Upper lobe of right lung (tissue), 1 donor: ENCODE measurements around the gene FBXW4. TPM values are rescaled to one million over a fixed set of nuclear protein-coding genes. Genes with fewer than 3 reads are reported as not detected.
A peak's percentile ranks its signal among the peaks of the same experiment; 100 is the strongest.

Experiments
- ATAC-seq: fragments of 200-7000 bp; cut with Tn5 transposase; one replicate; pipeline ENCODE4 v1.9.1; 2020; ENCODE audit warnings: mild to moderate bottlenecking, moderate library complexity
- DNase-seq: peaks from one replicate; pipeline ENCODE4 v3.0.0-alpha.2; 2020
- H3K27ac ChIP-seq: fragments of 200-600 bp; one replicate; pipeline ENCODE4 v1.8.0; 2022
- H3K27me3 ChIP-seq: fragments of 200-600 bp; one replicate; pipeline ENCODE4 v1.8.0; 2022; ENCODE audit warnings: mild to moderate bottlenecking
- H3K36me3 ChIP-seq: fragments of 200-600 bp; one replicate; pipeline ENCODE4 v1.8.0; 2022
- H3K4me1 ChIP-seq: fragments of 200-600 bp; one replicate; pipeline ENCODE4 v1.8.0; 2022
- H3K4me3 ChIP-seq: fragments of 200-600 bp; one replicate; pipeline ENCODE4 v1.8.0; 2022; ENCODE audit warnings: mild to moderate bottlenecking
- H3K9me3 ChIP-seq: fragments of 200-600 bp; one replicate; pipeline ENCODE4 v1.8.0; 2022
- CTCF ChIP-seq: fragments of 200-600 bp; IDR thresholded peaks from one replicate; pipeline ENCODE4 v1.8.0; 2022; ENCODE audit warnings: antibody characterized with exemption
- intact Hi-C: fragments of 100-400 bp; cut with DNase I; formaldehyde crosslinking; loops from one replicate; pipeline ENCODE4 v1.11.0; 2022
- total RNA-seq: library from RNA; stranded (reverse); fragmentation: NEBNext Ultra II Directional; extraction: Animal tissue kit (Norgen Biotek cat#: 25700); gene quantifications from one replicate; pipeline ENCODE4 v1.2.1, GENCODE V29; 2021
- donor health status: DM: no; HTN: yes; CAD: no; lungs with severe emphysema.

Gene FBXW4
- total RNA-seq, 1 donor from 2014 or later = 94.3 TPM

GRCh38 chr10:101578192-101578591, 116.8 kb downstream of the FBXW4 start:
- ATAC-seq (no peak), DNase-seq (no peak)
- no peak for TF ChIP-seq CTCF
- H3K36me3 ChIP-seq = peaks cover 36% of the 10 kb centered on the region
- no peaks in the 10 kb centered on the region for H3K4me1 ChIP-seq
- no peaks in the 10 kb centered on the region for H3K9me3 ChIP-seq
- no peak overlapping the region for H3K27ac ChIP-seq
- H3K27me3 ChIP-seq = no peaks in the 10 kb centered on the region
- intact Hi-C loops = loop anchor here (10.0 kb wide), 1 partner anchor 363 kb away; no protein-coding TSS in a partner anchor
- H3K4me3 ChIP-seq = no peak overlapping the region

DNA sequence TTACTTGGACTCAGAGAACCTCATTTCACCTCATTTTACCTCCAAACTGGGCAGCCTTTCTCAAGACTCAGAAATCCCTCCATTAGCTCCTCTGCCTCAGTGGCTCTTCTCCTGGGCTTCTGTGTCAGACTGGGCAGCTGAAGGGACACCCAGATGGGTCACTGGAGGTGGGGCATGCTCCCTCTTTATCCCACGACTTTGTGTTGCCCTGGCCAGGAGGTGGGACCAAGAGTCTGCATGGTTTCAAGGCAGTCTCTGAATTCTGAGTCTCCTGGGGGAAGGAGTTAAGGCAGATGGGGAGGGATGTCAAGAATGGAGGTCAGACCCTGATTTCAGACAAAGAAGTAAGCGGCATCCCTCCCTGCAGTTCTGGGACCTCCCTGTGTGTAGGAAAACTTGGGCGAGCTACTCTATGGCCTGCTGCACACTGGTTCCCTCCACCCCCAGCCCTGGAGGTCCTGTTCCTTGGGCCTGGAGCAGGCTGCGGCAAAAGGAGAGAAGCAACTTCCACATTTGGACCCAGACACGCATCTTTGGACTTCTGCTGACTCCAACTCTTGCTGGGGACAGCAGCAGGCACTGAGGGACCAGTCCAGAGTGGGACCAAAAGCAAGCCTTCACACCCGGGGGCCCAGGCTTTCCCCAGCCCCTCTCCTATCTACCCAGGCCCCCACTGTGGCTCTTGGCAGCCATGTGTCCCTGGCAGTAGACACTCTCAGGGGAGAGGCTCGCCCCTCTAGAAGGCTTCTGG, 117.7 kb downstream of the FBXW4 start:
- Histone ChIP-seq H3K4me3 (no peak overlapping the region), H3K27me3 (no peaks in the 10 kb centered on the region), H3K4me1 (no peaks in the 10 kb centered on the region), H3K36me3 (peaks cover 29% of the 10 kb centered on the region), H3K9me3 (no peaks in the 10 kb centered on the region), H3K27ac (no peak overlapping the region)
- peak; percentile 37 for DNase-seq
- intact Hi-C loops = loop anchor here (10.0 kb wide), 1 partner anchor 362 kb away; no protein-coding TSS in a partner anchor
- TF ChIP-seq CTCF = no peak
- no peak for ATAC-seq

- Histone ChIP-seq H3K4me1 (no peaks in the 10 kb centered on the region), H3K36me3 (peaks cover 25% of the 10 kb centered on the region), H3K9me3 (no peaks in the 10 kb centered on the region), H3K27ac (no peak overlapping the region), H3K27me3 (no peaks in the 10 kb centered on the region), H3K4me3 (no peak overlapping the region)
- no peak for DNase-seq
- no peak for TF ChIP-seq CTCF
- intact Hi-C loops = loop anchor here (10.0 kb wide), 1 partner anchor 362 kb away; no protein-coding TSS in a partner anchor
- ATAC-seq = no peak
Observed at GRCh38 chr10:101576211-101576863, 118.6 kb downstream of the FBXW4 start.

- Histone ChIP-seq H3K9me3 (no peaks in the 10 kb centered on the region), H3K36me3 (peaks cover 25% of the 10 kb centered on the region), H3K27me3 (no peaks in the 10 kb centered on the region), H3K4me1 (peaks cover 2% of the 10 kb centered on the region), H3K4me3 (no peak overlapping the region), H3K27ac (no peak overlapping the region)
- TF ChIP-seq CTCF = no peak
- intact Hi-C loops = loop anchor here (10.0 kb wide), 1 partner anchor 361 kb away; no protein-coding TSS in a partner anchor
- no peak for ATAC-seq
- peak; percentile 50 for DNase-seq
Observed at GRCh38 chr10:101575580-101576210, 119.3 kb downstream of the FBXW4 start.

- Histone ChIP-seq H3K4me1 (peaks cover 5% of the 10 kb centered on the region), H3K27ac (no peak overlapping the region), H3K27me3 (peaks cover under 1% of the 10 kb centered on the region), H3K4me3 (no peak overlapping the region), H3K9me3 (no peaks in the 10 kb centered on the region), H3K36me3 (peaks cover 24% of the 10 kb centered on the region)
- DNase-seq = no peak
- intact Hi-C loops = loop anchor here (10.0 kb wide), 1 partner anchor 360 kb away; no protein-coding TSS in a partner anchor
- no peak for TF ChIP-seq CTCF
- no peak for ATAC-seq
Observed at GRCh38 chr10:101575091-101575490, 119.9 kb downstream of the FBXW4 start.
